Neural progenitor cell (in vitro differentiated cells): ENCODE data around the gene GABRG3.

Experiments
- CTCF ChIP-seq: fragments of 200-600 bp; sonication (generic); IDR thresholded peaks from 2 replicates; pipeline ENCODE4 v1.5.1; 2017; ENCODE audit warnings: antibody characterized with exemption, mild to moderate bottlenecking
- EZH2 ChIP-seq: fragments of 200-600 bp; sonication (generic); IDR thresholded peaks from 2 replicates; pipeline ENCODE4 v1.6.1; 2017; ENCODE audit warnings: antibody characterized with exemption, mild to moderate bottlenecking, moderate library complexity
- EZH2phosphoT487 ChIP-seq: fragments of 200-600 bp; sonication (generic); IDR thresholded peaks from 2 replicates; pipeline ENCODE4 v1.6.1; 2017; ENCODE audit warnings: antibody characterized with exemption

- TF ChIP-seq CTCF (no peak), EZH2 (no peak), EZH2phosphoT487 (no peak)
These were observed 140.3 kb downstream of the GABRG3 start for GRCh38 chr15:27111323-27111722.
